GM21423 (cell line): ENCODE data around the gene SRCAP.

Experiments used
- ATAC-seq: cut with Tn5 transposase; IDR thresholded peaks from one replicate; pipeline ENCODE4 v1.9.1; 2021; ENCODE audit warnings: mild to moderate bottlenecking, moderate library complexity; ENCODE audit not compliant: unreplicated experiment

The SRCAP gene

DNA sequence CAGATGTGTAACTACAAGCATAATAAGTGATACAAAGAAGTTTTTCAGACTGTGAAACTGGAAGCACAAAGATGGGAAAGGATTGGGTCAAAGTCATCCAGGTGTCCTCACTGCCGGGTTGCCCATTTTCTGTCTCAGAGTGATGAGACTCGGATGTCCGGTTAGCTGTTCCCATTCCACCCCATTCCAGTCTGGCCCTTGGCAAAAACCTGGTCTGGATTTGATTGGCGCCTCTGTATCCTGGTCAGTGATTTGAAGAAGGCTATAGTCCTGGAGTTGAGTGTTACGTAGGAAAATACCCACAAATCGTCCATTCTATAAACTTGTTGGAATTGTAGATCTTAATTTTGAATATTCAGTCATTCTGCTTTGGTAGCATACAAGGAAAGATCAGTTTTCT, 29.4 kb downstream of the SRCAP start:
- ATAC-seq, result no peak

DNA sequence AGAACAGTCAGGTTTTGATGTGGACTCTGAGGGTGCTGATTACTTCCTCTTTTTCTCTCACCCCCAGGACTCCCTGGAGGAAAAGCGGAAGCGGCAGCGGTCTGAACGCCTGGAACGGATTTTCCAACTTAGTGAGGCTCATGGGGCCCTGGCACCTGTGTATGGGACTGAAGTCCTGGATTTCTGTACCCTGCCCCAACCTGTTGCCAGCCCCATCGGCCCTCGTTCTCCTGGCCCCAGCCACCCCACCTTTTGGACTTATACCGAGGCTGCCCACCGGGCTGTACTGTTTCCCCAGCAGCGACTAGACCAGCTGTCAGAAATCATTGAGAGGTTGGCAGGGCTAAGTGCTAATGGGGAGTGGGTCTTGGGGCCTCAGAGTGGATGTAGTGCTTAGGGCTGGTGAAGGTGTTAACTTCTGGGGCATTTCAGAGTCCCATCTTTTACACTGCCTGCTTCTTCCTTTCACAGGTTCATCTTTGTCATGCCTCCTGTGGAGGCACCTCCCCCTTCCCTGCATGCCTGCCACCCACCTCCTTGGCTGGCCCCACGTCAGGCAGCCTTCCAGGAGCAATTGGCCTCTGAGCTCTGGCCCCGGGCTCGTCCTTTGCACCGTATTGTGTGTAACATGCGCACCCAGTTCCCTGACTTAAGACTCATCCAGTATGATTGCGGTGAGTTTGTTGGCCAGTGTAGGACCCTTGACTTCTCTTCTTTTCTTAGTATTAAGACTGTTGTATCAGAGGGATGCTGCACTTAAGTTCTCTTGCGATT, 30.1 kb downstream of the SRCAP start:
- no peak for ATAC-seq

DNA sequence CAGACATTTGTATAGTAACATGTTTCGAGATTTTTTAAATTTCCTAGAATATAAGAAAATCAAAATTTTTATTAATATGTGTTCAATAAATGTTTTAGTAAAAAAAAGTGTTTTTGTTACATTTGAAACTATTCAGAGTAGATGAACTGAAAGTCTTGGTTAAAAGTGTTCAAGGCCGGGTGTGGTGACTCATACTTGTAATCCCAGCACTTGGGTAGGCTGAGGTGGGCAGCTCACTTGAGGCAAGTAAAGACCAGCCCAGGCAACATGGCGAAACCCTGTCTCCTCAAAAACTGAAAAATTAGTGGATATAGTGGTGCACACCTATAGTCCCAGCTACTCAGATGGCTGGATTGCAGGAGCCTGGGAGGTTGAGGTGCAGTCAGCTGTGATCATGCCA, 32.4 kb downstream of the SRCAP start:
- ATAC-seq, result no peak

DNA sequence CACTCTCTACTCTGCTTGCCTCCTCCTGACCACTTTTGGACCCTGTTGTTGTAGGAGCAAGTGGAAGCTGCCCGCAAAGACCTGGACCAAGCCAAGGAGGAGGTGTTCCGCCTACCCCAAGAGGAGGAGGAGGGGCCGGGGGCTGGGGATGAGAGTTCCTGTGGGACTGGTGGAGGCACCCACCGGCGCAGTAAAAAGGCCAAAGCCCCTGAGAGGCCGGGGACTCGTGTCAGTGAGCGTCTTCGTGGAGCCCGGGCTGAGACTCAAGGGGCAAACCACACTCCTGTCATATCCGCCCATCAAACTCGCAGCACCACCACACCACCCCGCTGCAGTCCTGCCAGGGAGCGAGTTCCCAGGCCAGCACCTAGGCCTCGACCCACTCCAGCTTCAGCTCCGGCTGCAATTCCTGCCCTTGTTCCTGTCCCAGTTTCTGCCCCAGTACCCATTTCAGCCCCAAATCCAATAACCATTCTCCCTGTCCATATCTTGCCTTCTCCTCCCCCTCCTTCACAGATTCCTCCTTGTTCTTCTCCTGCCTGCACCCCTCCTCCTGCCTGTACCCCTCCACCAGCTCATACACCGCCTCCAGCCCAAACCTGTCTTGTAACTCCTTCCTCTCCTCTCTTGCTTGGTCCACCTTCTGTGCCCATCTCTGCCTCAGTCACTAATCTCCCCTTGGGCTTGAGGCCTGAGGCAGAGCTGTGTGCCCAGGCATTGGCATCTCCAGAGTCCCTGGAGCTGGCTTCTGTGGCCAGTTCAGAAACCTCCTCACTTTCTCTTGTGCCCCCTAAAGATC, 38.2 kb downstream of the SRCAP start:
- ATAC-seq, result no peak

DNA sequence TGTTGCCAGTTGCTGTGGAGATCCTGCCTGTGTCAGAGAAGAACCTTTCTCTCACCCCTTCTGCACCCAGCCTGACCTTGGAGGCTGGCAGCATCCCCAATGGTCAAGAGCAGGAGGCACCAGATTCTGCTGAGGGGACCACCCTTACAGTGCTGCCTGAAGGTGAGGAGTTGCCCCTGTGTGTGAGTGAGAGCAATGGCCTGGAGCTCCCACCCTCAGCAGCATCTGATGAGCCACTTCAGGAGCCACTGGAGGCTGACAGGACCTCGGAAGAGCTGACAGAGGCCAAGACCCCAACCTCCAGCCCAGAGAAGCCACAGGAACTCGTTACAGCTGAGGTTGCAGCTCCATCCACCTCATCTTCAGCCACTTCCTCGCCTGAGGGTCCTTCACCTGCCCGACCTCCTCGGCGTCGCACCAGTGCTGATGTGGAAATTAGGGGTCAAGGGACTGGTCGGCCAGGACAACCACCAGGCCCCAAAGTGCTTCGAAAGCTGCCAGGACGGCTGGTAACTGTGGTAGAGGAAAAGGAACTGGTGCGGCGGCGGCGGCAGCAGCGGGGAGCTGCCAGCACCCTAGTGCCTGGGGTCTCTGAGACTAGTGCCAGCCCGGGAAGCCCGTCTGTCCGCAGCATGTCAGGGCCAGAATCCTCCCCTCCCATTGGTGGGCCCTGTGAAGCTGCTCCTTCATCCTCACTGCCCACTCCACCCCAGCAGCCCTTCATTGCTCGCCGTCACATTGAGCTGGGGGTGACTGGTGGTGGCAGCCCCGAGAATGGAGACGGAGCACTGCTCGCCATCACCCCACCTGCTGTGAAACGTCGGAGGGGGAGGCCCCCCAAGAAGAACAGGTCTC, 39.0 kb downstream of the SRCAP start:
- ATAC-seq, result no peak

DNA sequence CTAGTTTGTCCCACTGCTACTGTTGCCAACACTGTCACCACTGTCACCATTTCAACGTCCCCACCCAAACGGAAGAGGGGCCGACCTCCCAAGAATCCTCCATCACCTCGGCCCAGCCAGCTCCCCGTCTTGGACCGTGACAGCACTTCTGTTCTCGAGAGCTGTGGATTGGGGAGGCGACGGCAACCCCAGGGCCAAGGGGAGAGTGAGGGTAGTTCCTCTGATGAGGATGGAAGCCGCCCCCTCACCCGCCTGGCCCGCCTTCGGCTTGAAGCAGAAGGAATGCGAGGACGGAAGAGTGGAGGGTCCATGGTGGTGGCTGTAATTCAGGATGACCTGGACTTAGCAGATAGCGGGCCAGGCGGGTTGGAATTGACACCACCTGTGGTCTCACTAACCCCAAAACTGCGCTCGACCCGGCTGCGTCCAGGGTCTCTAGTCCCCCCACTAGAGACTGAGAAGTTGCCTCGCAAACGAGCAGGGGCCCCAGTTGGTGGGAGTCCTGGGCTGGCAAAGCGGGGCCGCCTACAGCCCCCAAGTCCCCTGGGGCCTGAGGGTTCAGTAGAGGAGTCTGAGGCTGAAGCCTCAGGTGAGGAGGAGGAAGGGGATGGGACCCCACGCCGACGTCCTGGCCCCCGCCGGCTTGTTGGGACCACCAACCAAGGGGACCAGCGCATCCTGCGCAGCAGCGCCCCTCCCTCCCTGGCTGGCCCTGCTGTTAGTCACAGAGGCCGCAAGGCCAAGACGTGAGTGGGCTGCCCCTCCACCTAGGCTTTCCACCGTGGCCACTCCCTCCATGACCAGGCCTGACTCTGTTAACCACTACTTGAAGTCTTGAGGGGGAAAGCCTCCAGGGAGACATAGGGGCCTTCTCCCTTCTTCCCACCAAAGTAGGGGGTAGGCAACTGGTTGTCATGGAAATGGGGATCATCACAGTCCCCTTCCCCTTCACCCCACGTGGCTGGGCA, 40.3 kb downstream of the SRCAP start:
- no peak for ATAC-seq

DNA sequence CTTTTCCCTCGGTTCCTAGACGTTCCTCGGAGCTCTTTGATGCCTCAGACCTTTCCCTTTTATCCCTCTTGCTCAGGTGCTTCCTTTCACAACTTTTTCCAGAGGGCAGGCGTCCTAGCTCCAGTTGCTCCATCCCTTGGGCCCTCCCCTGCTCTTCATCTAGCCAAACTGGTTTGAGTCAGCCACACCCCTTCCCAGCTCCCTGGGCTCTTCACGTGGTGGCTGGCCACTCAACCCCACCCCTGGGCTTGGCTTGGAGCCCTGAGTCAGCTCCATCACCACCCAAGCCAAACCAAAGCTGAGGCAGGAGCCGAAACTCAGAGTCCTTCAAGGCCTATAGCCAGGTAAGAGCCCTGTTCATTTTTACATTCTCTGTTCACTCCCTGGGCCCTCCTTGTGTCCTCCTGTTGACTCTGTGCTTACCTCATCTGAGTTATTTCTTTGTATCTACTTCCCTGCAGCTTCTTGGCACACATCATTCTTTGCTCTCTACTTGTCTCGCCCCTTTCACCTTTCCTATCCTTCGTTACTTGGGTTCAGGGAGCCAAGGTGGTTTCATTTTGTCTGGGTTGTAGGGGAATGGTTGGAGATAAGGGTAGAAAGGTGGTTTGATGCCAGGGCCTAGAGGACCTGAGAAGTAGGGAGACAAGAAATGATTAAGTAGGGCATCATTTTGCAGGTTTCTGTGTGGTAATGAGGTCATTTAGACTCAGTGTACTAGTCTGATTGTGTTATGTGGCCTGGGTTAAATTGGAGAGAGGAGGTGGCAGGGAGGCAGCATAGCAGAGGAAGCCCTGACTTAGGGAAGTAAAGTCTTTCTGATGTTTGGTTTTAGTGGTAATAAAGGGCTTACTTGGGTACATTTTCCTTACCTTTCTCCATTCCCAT, 41.6 kb downstream of the SRCAP start:
- no peak for ATAC-seq

DNA sequence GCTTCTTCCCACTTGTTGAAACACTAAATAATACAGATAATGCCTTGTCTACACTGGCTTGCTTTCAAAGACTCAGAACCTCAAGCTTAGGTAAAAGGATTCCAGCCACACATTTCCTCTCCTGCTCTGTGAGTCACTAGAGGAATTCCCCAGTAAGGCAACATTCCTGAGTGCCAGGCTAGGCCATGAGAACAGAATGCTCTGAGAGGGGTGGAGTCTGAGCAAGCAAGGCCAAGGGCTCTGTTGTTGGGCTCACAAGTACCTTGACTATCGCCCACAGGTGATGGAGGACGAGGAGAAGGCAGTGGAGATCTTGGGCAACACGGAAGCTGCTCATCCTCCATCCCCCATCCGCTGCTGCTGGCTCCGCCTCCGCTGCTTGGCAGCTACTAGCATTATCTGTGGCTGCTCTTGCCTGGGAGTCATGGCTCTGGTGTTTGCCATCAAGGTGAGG, 42.5 kb downstream of the SRCAP start:
- no peak for ATAC-seq

DNA sequence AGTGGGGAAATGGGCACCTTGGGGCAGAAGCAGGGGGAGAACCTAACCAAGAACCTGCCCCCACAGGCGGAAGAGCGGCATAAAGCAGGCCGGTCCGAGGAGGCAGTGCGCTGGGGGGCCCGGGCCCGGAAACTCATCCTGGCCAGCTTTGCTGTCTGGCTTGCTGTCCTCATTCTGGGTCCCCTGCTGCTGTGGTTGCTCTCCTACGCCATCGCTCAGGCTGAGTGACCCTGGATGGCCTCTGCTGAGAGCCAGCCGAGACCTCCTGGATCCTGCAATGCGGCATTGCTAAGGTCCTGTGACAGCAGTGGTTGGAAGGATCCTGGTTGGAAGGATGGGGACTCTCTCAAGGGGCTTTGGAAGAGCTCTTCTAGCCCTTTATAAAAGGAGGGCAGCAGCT, 44.7 kb downstream of the SRCAP start:
- no peak for ATAC-seq

DNA sequence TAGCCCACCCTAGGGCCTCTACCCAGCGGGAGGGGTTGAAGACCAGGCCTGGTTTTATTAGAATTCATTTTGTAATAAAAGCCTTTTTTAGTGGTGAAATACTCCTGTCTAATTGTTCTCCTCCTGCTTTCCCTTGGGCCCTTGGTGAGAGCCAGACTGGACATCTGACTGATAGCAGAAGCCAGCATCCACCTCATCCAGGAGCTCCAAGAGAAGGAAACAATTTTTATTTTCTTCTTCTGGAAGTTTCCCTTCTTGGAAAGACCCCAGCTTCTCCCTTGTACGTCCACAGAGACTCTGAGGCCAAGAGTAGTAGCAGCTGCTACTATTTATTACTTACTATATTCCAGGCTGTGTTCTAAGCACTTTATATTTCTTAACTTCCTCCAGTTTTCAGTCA, 45.2 kb downstream of the SRCAP start:
- no peak for ATAC-seq

DNA sequence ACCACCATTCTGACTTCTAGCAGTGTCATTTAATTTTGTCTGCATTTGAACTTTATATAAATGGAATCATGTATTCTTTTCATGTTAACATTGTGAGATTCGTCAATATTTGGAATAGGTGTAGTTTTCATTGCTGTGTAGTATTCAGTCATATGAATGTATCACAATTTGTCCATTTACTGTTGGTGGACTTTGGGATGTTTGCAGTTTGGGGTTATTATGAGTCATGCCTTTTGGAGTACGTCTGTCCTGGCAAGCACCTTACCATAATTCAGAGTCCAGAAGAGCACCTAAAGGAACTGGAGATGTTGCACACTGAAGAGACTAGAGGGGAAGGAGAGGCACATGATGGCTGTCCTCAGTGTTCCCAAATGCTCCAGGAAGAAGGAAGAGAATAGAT, 46.1 kb downstream of the SRCAP start:
- no peak for ATAC-seq

DNA sequence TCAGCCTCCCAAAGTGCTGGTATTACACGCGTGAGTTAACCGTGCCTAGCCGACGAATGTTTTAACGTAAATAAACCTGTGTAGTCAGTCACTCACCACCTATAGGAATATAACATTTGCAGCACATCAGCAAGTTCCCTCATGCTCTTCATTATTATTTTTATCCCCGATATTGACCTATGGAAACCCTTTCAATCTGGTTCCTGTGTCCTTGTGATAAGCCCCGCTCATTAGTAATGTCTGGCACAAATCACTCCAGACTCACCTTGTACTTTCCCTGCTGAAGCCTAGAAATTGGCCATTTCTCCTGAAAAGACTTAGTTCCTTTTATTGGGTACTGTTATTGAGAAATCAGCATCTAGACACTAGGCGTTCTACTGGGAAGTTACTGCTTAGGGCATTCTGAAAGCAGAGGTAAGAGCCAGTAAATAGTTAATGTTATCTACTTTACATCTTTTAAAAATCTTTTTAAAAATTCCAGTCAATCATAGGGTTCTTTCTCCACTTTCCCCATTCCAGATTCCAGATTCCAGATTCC, 47.7 kb downstream of the SRCAP start:
- no peak for ATAC-seq

DNA sequence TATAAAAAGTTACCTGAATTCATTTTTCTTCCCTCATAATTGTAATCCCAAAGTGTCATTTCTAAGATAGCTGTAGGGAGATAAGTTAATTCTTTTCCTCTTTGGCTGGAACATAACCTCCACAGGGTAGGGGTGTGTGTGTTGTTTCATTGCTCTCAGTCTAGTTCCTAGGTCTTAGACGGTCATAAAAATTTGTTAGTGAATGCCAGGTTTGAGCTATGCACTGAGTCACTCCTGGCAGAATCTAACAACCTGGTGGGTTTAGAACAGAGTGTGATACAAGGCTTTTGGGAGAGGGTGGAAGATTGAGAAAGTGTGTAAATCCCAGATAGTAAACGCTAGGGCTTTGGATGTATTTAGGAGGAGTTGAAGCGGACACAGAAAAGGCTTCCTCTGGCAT, 48.4 kb downstream of the SRCAP start:
- no peak for ATAC-seq

DNA sequence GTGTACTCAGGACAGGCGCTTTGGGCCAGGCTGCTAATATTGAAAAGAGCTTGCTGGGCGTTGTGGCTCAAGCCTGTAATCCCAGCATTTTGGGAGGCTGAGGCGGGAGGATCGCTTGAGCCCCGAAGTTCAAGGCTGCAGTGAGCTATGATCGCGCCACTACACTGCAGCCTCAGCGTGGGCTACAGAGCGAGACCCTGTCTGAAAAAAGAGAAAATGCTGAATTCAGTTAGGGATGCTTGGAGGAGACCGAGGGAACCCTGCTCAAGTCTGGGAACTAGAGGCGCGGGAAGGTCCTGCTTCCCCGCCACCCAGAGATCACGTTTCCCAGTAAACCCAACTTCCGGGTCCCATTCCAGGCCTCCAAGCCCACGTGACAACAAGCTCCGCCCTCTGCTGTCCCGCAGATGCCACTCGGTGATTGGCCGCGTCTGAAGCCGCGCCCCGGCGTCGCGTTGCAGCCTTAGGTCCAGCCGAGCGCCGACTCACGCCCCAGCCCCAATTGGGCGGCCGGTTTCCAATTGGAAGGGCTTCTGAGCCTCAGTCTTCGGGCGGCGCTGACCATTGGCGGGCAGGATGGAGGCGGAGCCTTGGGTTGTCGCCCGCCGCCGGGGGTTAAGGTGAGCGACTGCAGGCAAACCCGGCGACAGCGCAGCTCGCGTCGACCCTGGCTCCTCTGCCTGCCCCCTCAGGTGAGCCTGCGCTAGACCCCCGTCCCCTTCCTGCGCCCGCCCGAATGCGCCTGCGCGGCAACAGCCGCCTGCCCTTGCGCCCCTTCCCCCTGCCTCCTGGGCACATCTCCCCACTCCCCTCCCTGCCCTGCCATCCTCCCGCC, 49.0 kb downstream of the SRCAP start, which contains the start of gene PHKG2:
Gene PHKG2 (plus strand): TSS at position 627 of the 835 bp plus-strand sequence. CDS start 396 bp downstream, outside the sequence.
- ATAC-seq, result peak; percentile 97

DNA sequence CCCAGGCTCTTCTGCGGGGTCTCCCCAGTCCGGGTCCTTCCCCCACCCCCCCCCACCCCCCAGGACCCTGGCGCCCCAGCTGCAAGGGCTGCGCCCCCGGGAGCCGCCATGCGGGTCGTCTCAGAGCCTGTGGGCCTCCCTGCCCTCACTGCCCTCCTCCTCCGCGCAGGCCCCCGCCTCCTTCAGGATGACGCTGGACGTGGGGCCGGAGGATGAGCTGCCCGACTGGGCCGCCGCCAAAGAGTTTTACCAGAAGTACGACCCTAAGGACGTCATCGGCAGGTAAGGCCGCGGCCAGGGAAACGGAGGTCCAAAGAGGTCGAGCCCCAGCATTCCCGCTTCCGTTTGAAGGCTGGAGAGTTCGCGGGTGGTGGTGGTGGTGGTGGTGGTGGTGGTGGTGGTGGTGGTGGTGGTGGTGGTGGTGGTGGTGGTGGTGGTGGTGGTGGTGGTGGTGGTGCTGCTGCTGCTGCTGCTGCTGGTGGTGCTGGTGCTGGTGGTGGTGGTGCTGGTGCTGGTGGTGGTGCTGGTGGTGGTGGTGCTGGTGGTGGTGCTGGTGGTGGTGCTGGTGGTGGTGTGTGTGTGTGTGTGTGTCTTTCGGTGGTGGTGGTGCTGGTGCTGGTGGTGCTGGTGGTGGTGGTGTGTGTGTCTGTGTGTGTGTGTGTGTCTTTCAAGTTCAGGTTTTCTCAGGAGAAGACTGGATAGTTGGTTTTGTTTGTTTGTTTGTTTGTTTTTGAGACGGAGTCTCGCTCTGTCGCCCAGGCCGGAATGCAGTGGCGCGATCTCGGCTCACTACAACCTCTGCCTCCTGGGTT, 49.9 kb downstream of the SRCAP start:
- peak; percentile 10 for ATAC-seq

DNA sequence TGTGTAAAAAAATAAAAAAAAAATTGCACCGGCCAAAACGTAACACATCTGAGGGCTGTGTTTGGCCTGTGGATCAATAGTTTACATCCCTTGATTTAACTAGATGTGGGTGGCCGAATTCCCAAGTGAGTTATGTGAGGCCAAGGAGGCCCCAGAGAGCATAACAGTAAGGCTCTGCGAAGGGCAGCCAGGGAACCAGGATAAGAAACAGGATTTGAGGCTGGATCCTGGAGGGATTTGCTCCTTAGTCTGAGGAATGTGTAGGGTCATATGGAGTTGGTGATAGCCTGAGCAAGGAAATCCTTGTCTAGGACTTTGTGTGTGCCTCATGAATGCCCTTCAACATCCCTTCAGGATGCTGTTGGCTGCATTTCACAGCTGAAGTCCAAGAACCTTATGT, 51.2 kb downstream of the SRCAP start:
- ATAC-seq, result no peak

DNA sequence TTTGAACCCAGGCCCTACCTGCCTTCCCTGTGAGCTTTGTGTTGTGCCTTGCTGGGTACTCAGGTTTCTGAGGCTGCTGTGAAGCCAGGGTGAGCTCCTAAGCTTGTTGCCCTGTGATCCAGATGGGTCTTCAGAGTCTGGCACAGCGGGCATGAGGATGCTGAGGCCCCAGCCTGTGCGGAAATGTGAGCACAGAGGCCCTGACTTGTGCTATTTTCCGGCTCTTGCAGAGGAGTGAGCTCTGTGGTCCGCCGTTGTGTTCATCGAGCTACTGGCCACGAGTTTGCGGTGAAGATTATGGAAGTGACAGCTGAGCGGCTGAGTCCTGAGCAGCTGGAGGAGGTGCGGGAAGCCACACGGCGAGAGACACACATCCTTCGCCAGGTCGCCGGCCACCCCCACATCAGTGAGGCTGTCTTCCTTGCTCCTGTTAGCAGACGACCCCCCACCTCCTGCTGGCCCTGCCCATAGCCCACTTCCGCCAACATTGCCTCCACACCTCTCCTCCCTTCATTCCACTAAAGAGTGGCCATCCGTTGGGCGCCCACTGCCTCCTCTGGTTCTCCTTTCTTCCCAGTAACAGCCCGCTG, 52.0 kb downstream of the SRCAP start:
- no peak for ATAC-seq
